Progenitor cell of endocrine pancreas (in vitro differentiated cells): ENCODE results near the gene RNF214. TPM values are rescaled to one million over a fixed set of nuclear protein-coding genes. Genes with fewer than 3 reads are reported as not detected.

Experiments used
- DNase-seq: peaks from one replicate; pipeline ENCODE4 v3.0.0; 2021; ENCODE audit warnings: low spot score; ENCODE audit not compliant: unreplicated experiment
- H3K27ac Mint-ChIP-seq: 2 replicates; pipeline ENCODE4 v1.8.0; 2021; ENCODE audit warnings: mild to moderate bottlenecking, moderate library complexity, mixed read lengths
- H3K27me3 Mint-ChIP-seq: 2 replicates; pipeline ENCODE4 v1.8.0; 2021; ENCODE audit warnings: mixed read lengths
- H3K36me3 Mint-ChIP-seq: 2 replicates; pipeline ENCODE4 v1.8.0; 2022; ENCODE audit warnings: mixed read lengths; ENCODE audit not compliant: insufficient read depth
- H3K4me1 Mint-ChIP-seq: 2 replicates; pipeline ENCODE4 v1.8.0; 2021; ENCODE audit warnings: low read depth, mixed read lengths
- H3K4me3 Mint-ChIP-seq: 2 replicates; pipeline ENCODE4 v1.8.0; 2021; ENCODE audit warnings: low read depth, mild to moderate bottlenecking, moderate library complexity, mixed read lengths
- H3K9me3 Mint-ChIP-seq: 2 replicates; pipeline ENCODE4 v1.8.0; 2021; ENCODE audit warnings: low read depth, mixed read lengths
- total RNA-seq: library from RNA; stranded (reverse); gene quantifications from 2 replicates; pipeline ENCODE4 v1.2.1, GENCODE V29; 2021
- TF ChIP-seq, protein P1 (sequence below): fragments of 200-600 bp; sonication (generic); IDR thresholded peaks from one replicate; pipeline ENCODE4 v1.5.0; 2021; ENCODE audit warnings: antibody characterized with exemption, mild to moderate bottlenecking; ENCODE audit not compliant: unreplicated experiment

Gene RNF214
- total RNA-seq, 1 donor from 2014 or later: 55.8 TPM

- Mint-ChIP-seq H3K36me3 (no peaks in the 10 kb centered on the region), H3K27me3 (no peaks in the 10 kb centered on the region), H3K27ac (no peak within 1 kb of the TSS), H3K9me3 (no peaks in the 10 kb centered on the region), H3K4me1 (no peaks in the 10 kb centered on the region), H3K4me3 (no peak within 1 kb of the TSS)
- DNase-seq: peak; percentile 78
- TF ChIP-seq, protein P1, sequence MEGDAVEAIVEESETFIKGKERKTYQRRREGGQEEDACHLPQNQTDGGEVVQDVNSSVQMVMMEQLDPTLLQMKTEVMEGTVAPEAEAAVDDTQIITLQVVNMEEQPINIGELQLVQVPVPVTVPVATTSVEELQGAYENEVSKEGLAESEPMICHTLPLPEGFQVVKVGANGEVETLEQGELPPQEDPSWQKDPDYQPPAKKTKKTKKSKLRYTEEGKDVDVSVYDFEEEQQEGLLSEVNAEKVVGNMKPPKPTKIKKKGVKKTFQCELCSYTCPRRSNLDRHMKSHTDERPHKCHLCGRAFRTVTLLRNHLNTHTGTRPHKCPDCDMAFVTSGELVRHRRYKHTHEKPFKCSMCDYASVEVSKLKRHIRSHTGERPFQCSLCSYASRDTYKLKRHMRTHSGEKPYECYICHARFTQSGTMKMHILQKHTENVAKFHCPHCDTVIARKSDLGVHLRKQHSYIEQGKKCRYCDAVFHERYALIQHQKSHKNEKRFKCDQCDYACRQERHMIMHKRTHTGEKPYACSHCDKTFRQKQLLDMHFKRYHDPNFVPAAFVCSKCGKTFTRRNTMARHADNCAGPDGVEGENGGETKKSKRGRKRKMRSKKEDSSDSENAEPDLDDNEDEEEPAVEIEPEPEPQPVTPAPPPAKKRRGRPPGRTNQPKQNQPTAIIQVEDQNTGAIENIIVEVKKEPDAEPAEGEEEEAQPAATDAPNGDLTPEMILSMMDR: no peak
Measured at GRCh38 chr11:117327567-117328374, 95.3 kb downstream of the RNF214 start, which contains the start of gene CEP164. TSS of gene CEP164 (plus strand) at chr11:117327854. CDS start at chr11:117338587, 10,733 bp downstream.

DNA sequence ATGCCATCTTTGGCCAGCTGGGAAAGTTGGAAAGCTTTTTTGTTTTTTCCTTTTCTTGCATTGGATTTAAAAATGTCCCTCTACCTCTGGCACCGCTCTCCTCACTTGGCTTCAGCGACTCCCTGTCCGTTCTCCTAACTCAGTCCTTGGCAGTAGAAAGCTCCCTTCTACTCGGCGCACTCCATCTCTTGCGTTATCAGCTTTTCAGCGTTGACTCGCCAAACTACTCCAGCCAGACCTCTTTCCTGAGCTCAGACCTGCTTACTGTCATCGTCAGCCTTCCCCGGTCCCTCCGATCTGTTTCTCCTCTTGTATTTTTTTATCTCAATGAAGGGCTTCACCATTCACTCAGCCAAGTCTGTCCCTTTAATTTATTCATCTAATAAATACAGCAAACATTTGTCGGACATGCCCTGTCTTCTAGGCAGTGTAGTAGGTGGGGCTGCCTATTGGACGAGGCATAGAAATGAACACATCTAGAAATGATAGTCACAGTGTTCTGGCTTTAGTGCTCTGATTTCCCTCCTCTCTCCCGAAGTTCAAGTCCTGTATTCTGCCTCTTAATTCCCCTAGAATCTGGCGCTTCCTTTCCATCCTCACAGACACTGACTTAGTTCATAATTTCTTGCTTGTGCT is 96.0 kb downstream of the RNF214 start:
- Mint-ChIP-seq H3K27ac (no peak overlapping the region), H3K4me1 (no peaks in the 10 kb centered on the region), H3K9me3 (no peaks in the 10 kb centered on the region), H3K36me3 (no peaks in the 10 kb centered on the region), H3K4me3 (no peak overlapping the region), H3K27me3 (no peaks in the 10 kb centered on the region)
- no peak for DNase-seq
- TF ChIP-seq, protein P1: no peak

DNA sequence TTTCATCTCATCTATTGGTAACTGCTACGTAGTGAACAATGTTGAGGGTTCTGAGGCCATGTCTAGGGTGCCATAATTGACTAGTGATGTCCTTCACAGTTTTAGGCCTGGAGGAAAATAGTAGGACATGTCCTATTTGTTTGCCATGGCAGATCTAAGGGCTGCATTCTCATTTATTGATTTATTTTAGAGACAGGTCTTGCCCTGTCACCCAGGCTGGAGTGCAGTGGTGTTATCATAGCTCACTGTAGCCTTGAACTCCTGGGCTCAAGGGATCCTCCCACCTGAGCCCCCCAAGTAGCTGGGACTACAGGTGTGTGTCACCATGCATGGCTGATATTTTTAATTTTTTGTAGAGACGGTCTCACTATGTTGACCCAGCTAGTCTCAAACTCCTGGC is 100.4 kb downstream of the RNF214 start:
- no peaks in the 10 kb centered on the region for H3K9me3 Mint-ChIP-seq
- no peak for DNase-seq
- peaks cover 3% of the 10 kb centered on the region for H3K36me3 Mint-ChIP-seq
- no peak overlapping the region for H3K27ac Mint-ChIP-seq
- H3K4me3 Mint-ChIP-seq: no peak overlapping the region
- no peaks in the 10 kb centered on the region for H3K27me3 Mint-ChIP-seq
- no peaks in the 10 kb centered on the region for H3K4me1 Mint-ChIP-seq
- TF ChIP-seq, protein P1: no peak

GRCh38 chr11:117333917-117334316 is 101.4 kb downstream of the RNF214 start:
- Mint-ChIP-seq H3K36me3 (peaks cover 8% of the 10 kb centered on the region), H3K9me3 (no peaks in the 10 kb centered on the region), H3K27me3 (no peaks in the 10 kb centered on the region), H3K4me3 (no peak overlapping the region), H3K27ac (no peak overlapping the region), H3K4me1 (no peaks in the 10 kb centered on the region)
- TF ChIP-seq, protein P1: no peak
- no peak for DNase-seq

- Mint-ChIP-seq H3K27ac (no peak overlapping the region), H3K36me3 (peaks cover 10% of the 10 kb centered on the region), H3K9me3 (no peaks in the 10 kb centered on the region), H3K4me1 (no peaks in the 10 kb centered on the region), H3K4me3 (no peak overlapping the region), H3K27me3 (no peaks in the 10 kb centered on the region)
- no peak for DNase-seq
- TF ChIP-seq, protein P1: no peak
Measured at GRCh38 chr11:117334896-117335295, 102.4 kb downstream of the RNF214 start.
